Common myeloid progenitor, CD34-positive (primary cell): ENCODE measurements around the gene AREG.

Source experiments
- CTCF ChIA-PET: fragments of 350-600 bp; sonication (Branson Sonifier 250); formaldehyde crosslinking; loops from one replicate; lab custom pipeline; 2021; ENCODE audit warnings: antibody characterized with exemption; lab: Charles Lee
- POLR2A ChIA-PET: fragments of 350-600 bp; sonication (Branson Sonifier 250); formaldehyde crosslinking; loops from one replicate; lab custom pipeline; 2021; ENCODE audit warnings: antibody characterized with exemption; lab: Charles Lee
- DNase-seq, 3 donors: peaks; one replicate each; pipeline versions ENCODE4 v3.0.0 to v3.0.0-alpha.2; 2013
- H3K27ac ChIP-seq, 2 experiments: 1 replicate in 1 of 2; 2 replicates in 1 of 2; pipeline ENCODE4 v1.7.0; 2013; ENCODE audit warnings: inconsistent platforms in 2 of 2, low read length in 2 of 2, mild to moderate bottlenecking in 2 of 2, low read depth in 1 of 2, moderate library complexity in 1 of 2; ENCODE audit not compliant: severe bottlenecking in 2 of 2, insufficient read depth in 1 of 2, poor library complexity in 1 of 2
- H3K27me3 ChIP-seq, 5 experiments: replicated peaks in 2 of 5; 1 replicate in 3 of 5; 2 replicates in 2 of 5; pipeline versions ENCODE4 v1.6.1 to v1.7.0; 2013; ENCODE audit warnings: low read length in 4 of 5, mild to moderate bottlenecking in 2 of 5, moderate library complexity in 2 of 5, inconsistent platforms in 1 of 5; ENCODE audit not compliant: insufficient read depth in 5 of 5, control insufficient read depth in 4 of 5
- H3K36me3 ChIP-seq, 4 experiments: 1 replicate in 2 of 4; 2 replicates in 2 of 4; pipeline versions ENCODE4 v1.6.1 to v1.7.0; 2013; ENCODE audit warnings: low read length in 3 of 4, control low read depth in 1 of 4, mild to moderate bottlenecking in 1 of 4; ENCODE audit not compliant: control insufficient read depth in 4 of 4, insufficient read depth in 4 of 4
- H3K4me1 ChIP-seq, 4 experiments: 1 replicate in 3 of 4; 2 replicates in 1 of 4; pipeline versions ENCODE4 v1.6.1 to v1.7.1; 2013; ENCODE audit warnings: low read length in 3 of 4, mild to moderate bottlenecking in 3 of 4, control low read depth in 1 of 4, inconsistent platforms in 1 of 4, moderate library complexity in 1 of 4; ENCODE audit not compliant: control insufficient read depth in 4 of 4, insufficient read depth in 4 of 4; ENCODE audit errors: control extremely low read depth in 1 of 4
- H3K4me3 ChIP-seq, 7 experiments: 1 replicate in 4 of 7; 2 replicates in 3 of 7; pipeline versions ENCODE4 v1.5.1 to v1.7.0; 2013; ENCODE audit warnings: mild to moderate bottlenecking in 7 of 7, low read length in 6 of 7, moderate library complexity in 6 of 7, inconsistent platforms in 2 of 7, low read depth in 2 of 7, control low read depth in 1 of 7; ENCODE audit not compliant: insufficient read depth in 4 of 7, control insufficient read depth in 1 of 7; ENCODE audit errors: extremely low read depth in 1 of 7
- H3K9me3 ChIP-seq, 5 experiments: 1 replicate in 4 of 5; 2 replicates in 1 of 5; pipeline versions ENCODE4 v1.6.1 to v1.7.1; 2013; ENCODE audit warnings: low read length in 4 of 5, mild to moderate bottlenecking in 2 of 5, inconsistent platforms in 1 of 5, low read depth in 1 of 5, moderate library complexity in 1 of 5; ENCODE audit not compliant: control insufficient read depth in 4 of 5, insufficient read depth in 2 of 5; ENCODE audit errors: control extremely low read depth in 1 of 5
- WGBS: methylation state at CpG from one replicate; pipeline ENCODE4 v1.1.5; 2013; ENCODE audit not compliant: insufficient coverage; 5-methylcytosine and 5-hydroxymethylcytosine counted together

The AREG gene

DNA sequence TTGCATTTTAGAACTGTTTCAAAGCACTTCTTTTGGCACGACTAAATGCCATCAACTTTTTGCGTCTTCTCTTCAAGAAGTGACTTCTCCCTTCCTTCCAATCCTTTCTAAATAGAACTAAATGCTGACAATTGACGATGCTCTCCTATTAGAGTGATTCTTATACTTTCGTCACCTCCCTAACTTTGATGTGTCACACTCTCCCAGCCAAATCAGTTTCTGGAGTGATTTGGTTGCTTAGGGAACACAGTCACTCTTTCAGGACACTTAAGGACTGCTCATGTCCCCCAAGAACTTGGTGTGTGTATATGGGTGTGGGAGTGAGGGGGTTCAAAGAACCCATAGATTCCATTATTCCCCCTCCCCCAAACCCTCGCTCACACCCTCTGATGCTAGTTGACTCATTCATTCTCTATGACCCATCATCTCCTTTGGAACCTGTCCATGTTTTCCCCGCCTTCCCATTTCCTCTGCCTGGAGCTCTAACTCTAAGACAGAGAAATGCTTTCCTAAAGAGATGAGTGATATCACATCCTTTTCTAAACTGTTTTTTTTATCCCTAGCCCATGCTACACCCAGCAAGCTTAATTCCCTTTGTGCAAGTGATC is 26.8 kb upstream of the AREG start:
- no peaks in the 10 kb centered on the region for H3K27me3 ChIP-seq
- no peak overlapping the region for H3K27ac ChIP-seq
- DNase-seq = no peak
- H3K4me3 ChIP-seq = no peak overlapping the region
- no peaks in the 10 kb centered on the region for H3K4me1 ChIP-seq
- CTCF ChIA-PET = no interaction called here
- H3K36me3 ChIP-seq = no peaks in the 10 kb centered on the region
- no peaks in the 10 kb centered on the region for H3K9me3 ChIP-seq
- 99% methylated on average over 6 of the region's 6 CpGs for WGBS
- POLR2A ChIA-PET = no interaction called here

DNA sequence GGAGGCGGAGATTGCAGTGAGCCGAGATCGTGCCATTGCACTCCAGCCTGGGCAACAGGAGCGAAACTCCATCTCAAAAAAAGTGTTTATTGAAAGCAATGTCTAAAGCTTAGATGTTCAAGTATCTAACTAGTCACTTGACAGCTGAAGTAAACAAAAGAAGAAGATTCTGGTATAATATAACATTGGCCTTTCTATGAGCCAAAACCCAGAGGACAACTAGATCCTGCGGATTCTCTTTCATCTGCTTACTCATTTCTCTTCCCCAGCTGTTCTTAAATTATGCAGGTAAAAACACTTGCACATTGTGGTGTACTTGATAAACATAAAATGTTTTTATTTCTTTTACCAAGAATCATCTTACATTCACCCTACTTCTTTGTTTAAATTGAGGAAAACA is 24.1 kb upstream of the AREG start:
- Histone ChIP-seq H3K27me3 (no peaks in the 10 kb centered on the region), H3K36me3 (no peaks in the 10 kb centered on the region), H3K4me1 (no peaks in the 10 kb centered on the region), H3K4me3 (no peak overlapping the region), H3K27ac (no peak overlapping the region), H3K9me3 (no peaks in the 10 kb centered on the region)
- no peak for DNase-seq
- 100% methylated on average over 1 of the region's 5 CpGs for WGBS
- POLR2A ChIA-PET = no interaction called here
- CTCF ChIA-PET = interaction anchor here (1.5 kb wide), 1 partner anchor 15 kb away, joined by 3 read pairs; no protein-coding TSS in a partner anchor

DNA sequence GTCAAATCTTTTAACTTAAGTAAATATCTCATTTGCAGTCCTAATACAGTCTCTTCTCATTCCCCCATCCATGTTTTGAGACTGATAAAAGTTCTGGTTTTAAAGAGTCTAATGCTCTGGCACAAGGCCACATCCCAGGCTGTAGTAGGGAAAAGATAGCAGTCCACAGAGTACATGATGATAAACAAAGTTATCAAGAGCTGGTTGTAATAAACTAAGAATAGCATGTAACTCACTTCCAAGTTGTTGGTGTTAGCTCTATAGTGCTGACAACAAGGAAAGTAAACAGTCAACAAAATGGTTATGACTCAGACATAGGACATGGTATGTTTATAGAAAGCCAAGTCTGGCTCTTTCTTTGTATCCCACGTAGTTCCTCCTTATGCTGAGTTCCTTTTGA is 21.8 kb upstream of the AREG start:
- 88% methylated on average over 1 of the region's 1 CpG for WGBS

DNA sequence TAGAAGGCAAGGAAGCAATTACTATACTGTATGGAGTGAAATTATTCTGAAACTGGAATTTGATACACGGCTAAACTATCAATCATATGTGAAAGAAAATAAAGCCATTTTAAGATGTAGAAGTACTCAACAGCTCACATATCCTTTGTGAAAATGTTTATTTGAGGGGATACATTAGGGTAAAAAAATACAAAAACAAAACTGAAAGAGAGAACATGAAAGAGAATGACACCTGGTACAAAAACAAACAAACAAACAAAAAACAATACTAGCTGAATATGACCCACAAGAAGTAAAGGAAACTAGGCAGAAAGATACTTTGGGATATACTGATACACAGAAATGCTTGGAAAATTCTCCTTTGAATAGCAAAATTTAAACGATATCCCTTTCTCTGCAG is 20.8 kb upstream of the AREG start:
- no CpG with 5 or more reads among the region's 2 CpGs for WGBS
- CTCF ChIA-PET = interaction anchor here (1.0 to 1.1 kb wide), 2 partner anchors 18 to 53 kb away, joined by 3 read pairs; no protein-coding TSS in a partner anchor

More for the DNA sequence above, 21.8 kb upstream of the AREG start:
- no peaks in the 10 kb centered on the region for H3K36me3 ChIP-seq
- ChIA-PET CTCF (interaction anchor here (1.1 kb wide), 1 partner anchor 17 kb away, joined by 3 read pairs; no protein-coding TSS in a partner anchor), POLR2A (no interaction called here)
- H3K9me3 ChIP-seq = no peaks in the 10 kb centered on the region
- H3K4me3 ChIP-seq = no peak overlapping the region
- H3K4me1 ChIP-seq = peaks cover 0 to 7% (median under 1%) of the 10 kb centered on the region in 4 experiments
- H3K27ac ChIP-seq = no peak overlapping the region
- no peaks in the 10 kb centered on the region for H3K27me3 ChIP-seq
- no peak for DNase-seq

DNA sequence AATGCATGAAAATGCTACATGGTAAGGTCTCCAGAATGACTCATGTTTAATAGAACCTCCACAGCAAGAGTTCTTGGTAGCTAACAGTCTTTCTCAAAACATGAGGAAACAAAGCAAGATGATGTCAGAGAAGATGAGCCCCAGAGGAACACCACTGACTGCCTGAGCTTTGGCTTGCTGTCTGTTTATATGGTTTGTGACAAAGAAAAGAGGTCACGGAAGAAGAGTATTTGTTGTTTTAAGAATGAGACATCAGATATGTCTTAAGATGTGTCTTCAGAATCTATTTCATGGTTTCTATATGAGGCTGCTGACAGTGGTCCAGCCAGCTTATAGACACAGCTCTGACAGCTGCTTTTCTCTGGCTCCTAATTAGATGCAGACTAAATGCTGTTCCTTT is 18.8 kb upstream of the AREG start:
- Histone ChIP-seq H3K4me3 (no peak overlapping the region), H3K4me1 (peaks cover 1 to 22% (median 12%) of the 10 kb centered on the region in 4 experiments), H3K9me3 (no peaks in the 10 kb centered on the region), H3K27me3 (no peaks in the 10 kb centered on the region), H3K27ac (no peak overlapping the region), H3K36me3 (no peaks in the 10 kb centered on the region)
- DNase-seq = no peak
- 100% methylated on average over 1 of the region's 1 CpG for WGBS
- ChIA-PET CTCF (interaction anchor here (0.7 to 1.6 kb wide), 3 partner anchors 17 to 106 kb away, joined by 3 to 4 read pairs (median 3); partner anchors contain the start of gene AREG), POLR2A (no interaction called here)

More for the DNA sequence above, 20.8 kb upstream of the AREG start:
- no peak for DNase-seq
- Histone ChIP-seq H3K36me3 (no peaks in the 10 kb centered on the region), H3K27me3 (no peaks in the 10 kb centered on the region), H3K4me3 (no peak overlapping the region), H3K27ac (no peak overlapping the region), H3K4me1 (peaks cover 0 to 14% (median 5%) of the 10 kb centered on the region in 4 experiments), H3K9me3 (no peaks in the 10 kb centered on the region)
- POLR2A ChIA-PET = interaction anchor here (0.7 kb wide), 1 partner anchor 146 kb away, joined by 3 read pairs; no protein-coding TSS in a partner anchor

DNA sequence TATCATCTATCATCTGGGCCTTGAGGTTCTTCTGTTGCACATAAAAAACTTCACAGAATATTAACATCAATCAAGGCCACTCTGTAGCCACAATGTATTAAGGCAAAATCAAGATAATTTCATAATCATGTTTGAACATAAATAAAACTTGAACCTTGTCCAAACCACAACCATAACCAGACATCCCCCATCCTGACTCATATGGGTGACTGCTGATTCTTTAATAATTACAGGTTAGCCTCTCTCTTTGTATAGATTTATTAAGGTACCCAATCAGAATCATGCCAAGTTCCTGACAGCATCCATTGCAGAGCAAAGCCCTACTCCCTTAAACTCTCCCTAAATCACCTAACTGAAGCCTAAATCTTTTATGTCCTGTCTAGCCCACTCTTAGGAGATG is 16.7 kb upstream of the AREG start:
- Histone ChIP-seq H3K36me3 (no peaks in the 10 kb centered on the region), H3K4me3 (no peak overlapping the region), H3K27ac (no peak overlapping the region), H3K27me3 (no peaks in the 10 kb centered on the region), H3K4me1 (peaks cover 10 to 28% (median 19%) of the 10 kb centered on the region in 4 experiments), H3K9me3 (no peaks in the 10 kb centered on the region)
- peak; percentile 76 to 93 (median 91) for DNase-seq
- CTCF ChIA-PET = interaction anchor here (0.9 to 2.1 kb wide), 4 partner anchors 9 to 108 kb away, joined by 3 to 8 read pairs (median 4); no protein-coding TSS in a partner anchor
- POLR2A ChIA-PET = no interaction called here
